ENCODE data around the gene MEP1A.
"Not testable (repeated sequence)": the region's sequence is repeated elsewhere in the genome, so short reads cannot be mapped to it uniquely, and the experiment has no call there.

MEP1A gene

GRCh38 chr6:46838033-46838432 lies 44.8 kb downstream of the MEP1A start:
- no peak for DNase-seq

GRCh38 chr6:46842252-46842846 lies 49.2 kb downstream of the MEP1A start:
- not testable (repeated sequence) for DNase-seq

- DNase-seq: no peak
Measured at GRCh38 chr6:46845126-46845525, 51.9 kb downstream of the MEP1A start.

GRCh38 chr6:46848684-46849360 lies 55.6 kb downstream of the MEP1A start:
- peak; percentile 94 for DNase-seq

GRCh38 chr6:46849361-46849690 lies 56.1 kb downstream of the MEP1A start:
- DNase-seq: no peak

- no peak for DNase-seq
Measured at GRCh38 chr6:46850792-46851191, 57.6 kb downstream of the MEP1A start.

- DNase-seq: not testable (repeated sequence)
Measured at GRCh38 chr6:46851576-46851975, 58.4 kb downstream of the MEP1A start.

- DNase-seq: not testable (repeated sequence)
Measured at GRCh38 chr6:46855966-46856365, 62.8 kb downstream of the MEP1A start.

GRCh38 chr6:46862381-46862780 lies 69.2 kb downstream of the MEP1A start:
- no peak for DNase-seq

- DNase-seq: no peak
Measured at GRCh38 chr6:46863791-46864190, 70.6 kb downstream of the MEP1A start.

GRCh38 chr6:46865221-46865620 lies 72.0 kb downstream of the MEP1A start:
- no peak for DNase-seq

GRCh38 chr6:46867411-46867810 lies 74.2 kb downstream of the MEP1A start:
- no peak for DNase-seq

- DNase-seq: peak; percentile 94
Measured at GRCh38 chr6:46876126-46876525, 82.9 kb downstream of the MEP1A start.

- no peak for DNase-seq
Measured at GRCh38 chr6:46879003-46879402, 85.8 kb downstream of the MEP1A start.

- DNase-seq: no peak
Measured at GRCh38 chr6:46882645-46883044, 89.5 kb downstream of the MEP1A start.

GRCh38 chr6:46888031-46888430 lies 94.8 kb downstream of the MEP1A start:
- DNase-seq: no peak

- peak; percentile 71 for DNase-seq
Measured at GRCh38 chr6:46888578-46888977, 95.4 kb downstream of the MEP1A start.

Measured in islet precursor cell (in vitro differentiated cells).